ENCODE results near the gene UBE2H.
A peak's percentile ranks its signal among the peaks of the same experiment; 100 is the strongest.
"Not testable (repeated sequence)": the region's sequence is repeated elsewhere in the genome, so short reads cannot be mapped to it uniquely, and the experiment has no call there.

The UBE2H gene

GRCh38 chr7:129843978-129844840 is 108.6 kb downstream of the UBE2H start:
- DNase-seq (ENCODE audit: low spot score), result no peak

GRCh38 chr7:129843365-129843898 is 109.3 kb downstream of the UBE2H start:
- no peak for DNase-seq (ENCODE audit: low spot score)

DNA sequence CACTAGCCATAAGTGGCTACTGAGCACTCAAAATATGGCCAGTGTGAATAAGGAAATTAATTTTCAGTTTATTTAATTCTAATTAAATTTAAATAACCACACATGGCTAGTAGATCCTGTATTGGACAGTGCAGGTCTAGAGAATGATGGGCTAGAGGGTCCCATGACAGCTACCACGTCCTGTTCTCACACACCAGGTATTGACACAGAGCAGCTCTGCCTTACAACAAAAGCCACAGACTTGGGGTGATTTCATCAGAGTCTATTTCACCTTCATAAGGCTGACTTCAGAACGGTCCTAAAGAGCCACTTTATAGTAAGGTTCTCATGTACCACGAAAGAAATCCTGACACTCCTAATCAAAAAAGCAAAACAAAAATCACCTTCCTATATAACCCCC is 111.3 kb downstream of the UBE2H start:
- DNase-seq (ENCODE audit: low spot score), result no peak

- DNase-seq (ENCODE audit: low spot score), result no peak
Measured at GRCh38 chr7:129840757-129841156, 112.0 kb downstream of the UBE2H start.

GRCh38 chr7:129836983-129837382 is 115.8 kb downstream of the UBE2H start:
- no peak for DNase-seq (ENCODE audit: low spot score)

- DNase-seq (ENCODE audit: low spot score), result no peak
Measured at GRCh38 chr7:129835569-129835968, 117.2 kb downstream of the UBE2H start.

GRCh38 chr7:129833353-129833752 is 119.4 kb downstream of the UBE2H start:
- not testable (repeated sequence) for DNase-seq (ENCODE audit: low spot score)

- no peak for DNase-seq (ENCODE audit: low spot score)
Measured at GRCh38 chr7:129832701-129833227, 120.0 kb downstream of the UBE2H start.

DNA sequence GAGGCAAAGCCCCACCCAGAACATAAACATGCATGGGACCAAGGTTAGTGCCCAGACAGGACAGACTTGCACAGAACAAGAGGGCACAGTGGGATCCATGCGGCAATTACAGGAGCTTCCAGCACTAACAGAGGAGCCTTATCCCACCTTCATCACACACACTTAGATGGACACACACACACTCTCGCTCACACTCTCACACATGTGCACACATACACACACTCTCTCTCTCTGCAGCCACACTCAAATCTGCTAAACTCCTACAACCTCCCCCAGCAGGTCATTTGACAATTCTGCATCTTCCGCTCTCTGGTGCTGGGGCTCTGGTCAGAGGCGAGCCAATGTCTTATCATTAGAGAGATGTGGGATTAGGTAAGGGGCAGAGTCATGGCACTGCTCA is 120.5 kb downstream of the UBE2H start:
- no peak for DNase-seq (ENCODE audit: low spot score)

DNA sequence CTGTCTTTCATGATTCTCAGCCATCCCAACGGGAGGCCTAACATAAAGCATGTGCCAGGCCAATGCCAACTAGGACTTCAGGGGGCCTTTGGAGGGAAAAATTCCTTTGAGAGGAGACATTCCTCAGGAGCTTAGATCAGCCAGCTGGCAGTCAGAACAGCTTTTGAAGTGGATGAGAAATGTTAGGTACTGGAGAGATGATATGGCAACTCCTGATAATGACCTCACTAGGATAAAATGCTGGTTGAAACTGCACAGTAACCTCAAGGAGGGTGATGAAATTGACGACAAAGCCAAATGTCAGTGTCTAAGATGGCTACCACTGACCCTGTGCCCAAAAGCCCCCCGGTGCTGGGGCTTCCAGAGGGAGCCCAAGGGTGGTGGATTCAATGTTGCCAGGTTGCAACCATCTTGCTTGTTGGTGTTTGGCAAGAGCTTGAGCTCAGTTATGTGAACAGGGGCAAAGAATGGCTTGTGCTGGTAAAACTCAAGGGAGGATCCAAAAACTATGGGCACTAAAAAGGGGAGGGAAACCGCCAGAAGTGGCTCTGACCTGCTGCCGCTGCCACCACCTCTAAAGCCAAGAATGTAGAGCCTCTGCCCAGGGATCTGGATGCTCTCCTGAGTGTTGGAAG is 121.2 kb downstream of the UBE2H start:
- no peak for DNase-seq (ENCODE audit: low spot score)

DNA sequence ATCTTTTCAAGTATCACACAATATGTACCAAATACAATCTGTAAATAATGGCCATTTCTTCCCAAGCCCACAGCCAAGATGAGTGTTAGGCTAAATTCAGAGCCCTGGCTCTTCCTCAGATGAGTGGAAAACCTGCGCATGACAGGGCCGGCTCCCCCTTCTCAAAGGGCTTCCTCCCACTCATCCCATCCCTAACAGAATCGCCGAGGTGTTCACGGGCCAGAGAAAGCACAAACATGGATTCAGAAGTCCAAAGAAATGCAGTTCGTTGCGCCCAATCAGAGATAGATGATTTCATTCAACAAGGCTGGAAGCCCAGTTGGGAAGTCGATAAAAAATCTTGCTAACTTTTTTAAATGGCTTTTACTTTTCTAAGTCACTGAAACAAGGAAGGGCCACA is 121.8 kb downstream of the UBE2H start:
- no peak for DNase-seq (ENCODE audit: low spot score)

GRCh38 chr7:129829737-129830631 is 122.8 kb downstream of the UBE2H start:
- DNase-seq (ENCODE audit: low spot score), result peak; percentile 62

DNA sequence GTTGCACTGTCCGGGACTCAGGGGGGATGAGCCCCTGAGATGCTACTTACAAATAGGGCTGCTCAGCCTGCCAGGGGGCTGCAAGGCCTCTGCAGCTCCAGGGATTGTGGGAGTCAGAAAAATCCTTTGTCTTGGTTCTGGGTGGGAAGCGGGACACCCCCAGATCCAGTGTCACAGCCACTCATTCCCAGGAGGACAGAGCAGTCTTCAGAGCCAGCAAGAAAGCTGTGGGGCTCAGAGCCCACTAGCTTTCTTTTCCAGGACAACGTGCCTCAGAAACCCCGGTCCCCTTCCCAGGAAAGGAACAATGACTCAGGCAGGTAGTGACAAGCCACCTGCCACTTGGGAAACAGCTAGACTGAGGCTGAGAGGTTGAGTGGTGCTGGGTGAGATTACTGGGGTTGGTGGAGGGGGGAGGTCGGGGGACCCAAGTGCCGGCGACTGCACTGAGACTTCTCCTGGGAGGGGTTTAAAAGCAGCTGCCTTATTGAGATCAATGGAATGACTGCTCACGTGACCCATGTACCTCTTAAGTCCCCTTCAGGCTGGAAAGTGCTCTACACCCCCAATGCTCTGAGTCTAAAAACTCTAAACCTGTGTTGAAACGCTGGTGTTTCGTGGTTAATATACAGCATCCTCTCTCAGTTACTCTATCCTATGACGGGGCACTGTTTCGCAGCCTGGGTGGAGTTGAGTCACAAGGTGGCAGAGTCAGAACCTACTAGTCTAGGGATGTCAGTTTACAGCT is 123.6 kb downstream of the UBE2H start:
- no peak for DNase-seq (ENCODE audit: low spot score)

DNA sequence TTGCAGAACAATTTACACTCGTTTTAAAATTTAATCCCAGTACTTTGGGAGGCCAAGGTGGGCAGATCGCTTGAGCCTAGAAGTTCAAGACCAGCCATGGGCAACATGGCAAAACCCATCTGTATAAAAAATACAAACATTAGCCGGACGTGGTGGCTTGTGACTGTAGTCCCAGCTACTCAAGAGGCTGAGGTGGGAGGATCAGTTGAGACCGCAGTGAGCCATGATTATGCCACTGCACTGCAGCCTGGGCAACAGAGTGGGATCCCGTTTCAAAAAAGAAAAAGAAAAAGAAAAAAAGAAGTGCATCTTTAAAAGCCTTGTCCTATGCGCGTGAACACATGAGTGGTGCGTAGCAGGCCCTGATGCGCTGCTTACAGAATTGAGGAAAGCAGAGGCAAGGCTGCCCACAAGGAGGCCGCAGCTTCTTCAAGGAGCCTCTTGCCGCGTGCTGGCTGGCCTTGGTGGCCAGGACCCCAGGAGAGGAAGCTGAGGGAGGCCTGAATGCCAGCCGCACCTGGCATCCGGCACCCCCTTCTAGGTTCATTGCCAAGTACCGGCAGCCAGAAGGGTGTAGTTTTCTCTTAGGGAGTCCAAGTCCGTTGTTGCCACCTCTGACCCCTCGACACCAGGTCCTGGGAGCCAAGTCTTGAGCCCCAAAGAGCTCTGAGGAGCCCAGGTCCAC is 124.5 kb downstream of the UBE2H start:
- no peak for DNase-seq (ENCODE audit: low spot score)

- DNase-seq (ENCODE audit: low spot score), result no peak
Measured at GRCh38 chr7:129827467-129827990, 125.2 kb downstream of the UBE2H start.

DNA sequence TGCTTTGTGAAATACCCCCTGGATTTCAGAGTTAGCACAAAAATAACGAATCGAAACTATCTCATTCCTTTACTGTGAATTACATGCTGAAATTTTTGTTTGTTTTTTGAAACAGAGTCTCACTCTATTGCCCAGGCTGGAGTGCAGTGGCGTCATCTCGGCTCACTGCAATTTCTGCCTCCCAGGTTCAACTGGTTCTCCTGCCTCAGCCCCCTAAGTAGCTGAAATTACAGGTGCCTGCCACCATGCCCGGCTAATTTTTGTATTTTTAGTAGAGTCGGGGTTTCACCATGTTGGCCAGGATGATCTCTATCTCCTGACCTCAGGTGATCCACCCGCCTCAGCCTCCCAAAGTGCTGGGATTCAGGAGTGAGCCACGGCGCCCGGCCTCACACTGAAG is 125.9 kb downstream of the UBE2H start:
- not testable (repeated sequence) for DNase-seq (ENCODE audit: low spot score)

- peak; percentile 64 for DNase-seq (ENCODE audit: low spot score)
Measured at GRCh38 chr7:129825209-129825970, 127.4 kb downstream of the UBE2H start.

GRCh38 chr7:129824291-129825208 is 128.2 kb downstream of the UBE2H start:
- no peak for DNase-seq (ENCODE audit: low spot score)
